OCI-LY3 (cell line): ENCODE results near the gene NFATC4.

Experiments
- EZH2phosphoT487 ChIP-seq: fragments of 200-600 bp; shearing (Covaris generic); IDR thresholded peaks from 2 replicates; pipeline ENCODE4 v1.6.1; 2018; ENCODE audit warnings: antibody characterized with exemption, mixed run types, low read depth
- TF ChIP-seq, protein P1 (sequence below): fragments of 200-600, 300-600 bp; sonication (generic); IDR thresholded peaks from 2 replicates; pipeline ENCODE4 v1.5.1; 2014; ENCODE audit warnings: antibody characterized with exemption, low read length, low read depth

DNA sequence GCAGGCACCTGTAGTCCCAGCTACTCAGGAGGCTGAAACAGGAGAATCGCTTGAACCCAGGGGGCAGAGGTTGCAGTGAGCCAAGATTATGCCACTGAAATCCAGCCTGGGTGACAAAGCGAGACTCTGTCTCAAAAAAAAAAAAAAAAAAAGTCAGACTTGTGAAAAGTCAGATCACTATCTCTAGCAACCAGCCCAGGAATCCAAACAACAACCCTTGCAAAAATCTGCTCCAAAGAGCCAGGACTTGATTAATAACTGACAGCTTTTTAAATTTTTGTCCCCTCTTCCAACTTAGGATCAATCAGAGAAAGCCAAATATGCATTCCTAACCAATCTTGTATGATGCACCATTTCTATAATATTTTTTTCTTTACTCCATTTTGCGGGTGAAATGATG, 7.7 kb upstream of the NFATC4 start:
- TF ChIP-seq, protein P1, sequence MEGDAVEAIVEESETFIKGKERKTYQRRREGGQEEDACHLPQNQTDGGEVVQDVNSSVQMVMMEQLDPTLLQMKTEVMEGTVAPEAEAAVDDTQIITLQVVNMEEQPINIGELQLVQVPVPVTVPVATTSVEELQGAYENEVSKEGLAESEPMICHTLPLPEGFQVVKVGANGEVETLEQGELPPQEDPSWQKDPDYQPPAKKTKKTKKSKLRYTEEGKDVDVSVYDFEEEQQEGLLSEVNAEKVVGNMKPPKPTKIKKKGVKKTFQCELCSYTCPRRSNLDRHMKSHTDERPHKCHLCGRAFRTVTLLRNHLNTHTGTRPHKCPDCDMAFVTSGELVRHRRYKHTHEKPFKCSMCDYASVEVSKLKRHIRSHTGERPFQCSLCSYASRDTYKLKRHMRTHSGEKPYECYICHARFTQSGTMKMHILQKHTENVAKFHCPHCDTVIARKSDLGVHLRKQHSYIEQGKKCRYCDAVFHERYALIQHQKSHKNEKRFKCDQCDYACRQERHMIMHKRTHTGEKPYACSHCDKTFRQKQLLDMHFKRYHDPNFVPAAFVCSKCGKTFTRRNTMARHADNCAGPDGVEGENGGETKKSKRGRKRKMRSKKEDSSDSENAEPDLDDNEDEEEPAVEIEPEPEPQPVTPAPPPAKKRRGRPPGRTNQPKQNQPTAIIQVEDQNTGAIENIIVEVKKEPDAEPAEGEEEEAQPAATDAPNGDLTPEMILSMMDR = no peak
- no peak for TF ChIP-seq EZH2phosphoT487
